PFSK-1 (cell line): ENCODE results near the gene ZNF43.

Source experiments
- FOXP2 ChIP-seq: optimal IDR thresholded peaks from 2 replicates; pipeline ENCODE3; 2011; ENCODE audit warnings: borderline replicate concordance, control low read depth, inconsistent platforms; ENCODE audit not compliant: insufficient read depth; ENCODE audit errors: extremely low read length, extremely low read depth
- POLR2AphosphoS5 ChIP-seq: IDR thresholded peaks from 2 replicates; pipeline ENCODE4 v1.6.1; 2012; ENCODE audit warnings: low read depth, mild to moderate bottlenecking, control low read depth, low read length, moderate library complexity
- REST ChIP-seq, 2 experiments: IDR thresholded peaks; 2 replicates each; pipeline versions ENCODE4 v1.6.1 to v1.8.0; 2011 to 2012; ENCODE audit warnings: low read depth in 2 of 2, low read length in 2 of 2, control low read depth in 1 of 2, inconsistent platforms in 1 of 2, mild to moderate bottlenecking in 1 of 2, moderate library complexity in 1 of 2; ENCODE audit not compliant: insufficient read depth in 1 of 2
- SIN3A ChIP-seq: IDR thresholded peaks from 2 replicates; pipeline ENCODE4 v1.6.1; 2012; ENCODE audit warnings: mild to moderate bottlenecking, low read length, moderate library complexity, borderline replicate concordance; ENCODE audit not compliant: insufficient read depth
- TAF1 ChIP-seq: IDR thresholded peaks from 2 replicates; pipeline ENCODE4 v1.6.1; 2012; ENCODE audit warnings: low read length, control low read depth, borderline replicate concordance; ENCODE audit not compliant: insufficient read depth

ZNF43 gene

GRCh38 chr19:21850656-21851255, 14.8 kb upstream of the ZNF43 start:
- no peak for TF ChIP-seq REST (IDR thresholded peaks at IDR 0.05; ENCODE audit: insufficient read depth in 1 of 2, low read depth in 2 of 2, low read length in 2 of 2)
- no peak for TF ChIP-seq TAF1
- no peak for TF ChIP-seq FOXP2
- no peak for TF ChIP-seq POLR2AphosphoS5
- TF ChIP-seq SIN3A: no peak

- TF ChIP-seq REST (IDR thresholded peaks at IDR 0.05; ENCODE audit: insufficient read depth in 1 of 2, low read depth in 2 of 2, low read length in 2 of 2) (no peak), FOXP2 (no peak)
Measured at GRCh38 chr19:21848706-21849105, 12.7 kb upstream of the ZNF43 start.

- TF ChIP-seq TAF1 (no peak), REST (IDR thresholded peaks at IDR 0.05; ENCODE audit: insufficient read depth in 1 of 2, low read depth in 2 of 2, low read length in 2 of 2) (no peak), FOXP2 (no peak), SIN3A (no peak), POLR2AphosphoS5 (no peak)
Measured at GRCh38 chr19:21843081-21843480, 7.1 kb upstream of the ZNF43 start.

GRCh38 chr19:21841488-21842097, 5.6 kb upstream of the ZNF43 start:
- TF ChIP-seq SIN3A: no peak
- no peak for TF ChIP-seq REST (IDR thresholded peaks at IDR 0.05; ENCODE audit: insufficient read depth in 1 of 2, low read depth in 2 of 2, low read length in 2 of 2)
- TF ChIP-seq TAF1: no peak
- TF ChIP-seq FOXP2: no peak
- TF ChIP-seq POLR2AphosphoS5: no peak
